HEK293 (cell line): ENCODE measurements around the gene CSKMT.
"Not testable (repeated sequence)": the region's sequence is repeated elsewhere in the genome, so short reads cannot be mapped to it uniquely, and the experiment has no call there.

ENCODE experiments used
- CTCF ChIA-PET: fragments of 350-600 bp; formaldehyde crosslinking; extraction: SDS; loops from one replicate; lab custom pipeline; 2021; ENCODE audit warnings: antibody characterized with exemption; lab: Yijun Ruan, JAX
- POLR2A ChIA-PET: fragments of 300-600 bp; formaldehyde crosslinking; extraction: SDS; loops from one replicate; lab custom pipeline; 2020; ENCODE audit warnings: antibody characterized with exemption, inconsistent platforms; lab: Yijun Ruan, JAX
- H3K27ac ChIP-seq: fragments of 200-500 bp; sonication (Bioruptor generic); 2 replicates; pipeline ENCODE4 v1.5.1; 2014; ENCODE audit warnings: low read depth, low read length, control low read depth, inconsistent platforms; ENCODE audit errors: extremely low read depth
- H3K36me3 ChIP-seq, 2 experiments: fragments of 200-500 bp in 1 of 2; sonication (Bioruptor generic) in 1 of 2; 1 replicate in 1 of 2; 2 replicates in 1 of 2; pipeline ENCODE4 v1.5.1; 2014 to 2017; ENCODE audit warnings: inconsistent platforms in 2 of 2, low read length in 2 of 2; ENCODE audit not compliant: control insufficient read depth in 2 of 2, insufficient read depth in 1 of 2
- H3K4me1 ChIP-seq: fragments of 200-500 bp; sonication (Bioruptor generic); 2 replicates; pipeline ENCODE4 v1.5.1; 2014; ENCODE audit warnings: mild to moderate bottlenecking, low read length, inconsistent platforms; ENCODE audit not compliant: control insufficient read depth, insufficient read depth
- H3K4me3 ChIP-seq: 2 replicates; pipeline ENCODE4 v1.5.1; 2011; ENCODE audit warnings: low read depth, mild to moderate bottlenecking, control low read depth, low read length, moderate library complexity
- H3K9me3 ChIP-seq: fragments of 200-500 bp; sonication (Bioruptor generic); 2 replicates; pipeline ENCODE4 v1.5.1; 2014; ENCODE audit warnings: low read depth, low read length, inconsistent platforms; ENCODE audit not compliant: control insufficient read depth, insufficient read depth
- GLI4 ChIP-seq: fragments of 450-650 bp; formaldehyde crosslinking; IDR thresholded peaks from 2 replicates; pipeline ENCODE4 v1.5.1; 2016; ENCODE audit warnings: missing biosample characterization, missing genetic modification characterization
- HOXD13 ChIP-seq: sonication (generic); formaldehyde crosslinking; IDR thresholded peaks from 2 replicates; pipeline ENCODE4 v1.8.0; 2022; ENCODE audit warnings: missing genetic modification reagents, borderline replicate concordance
- MEIS1 ChIP-seq: sonication (generic); formaldehyde crosslinking; IDR thresholded peaks from 2 replicates; pipeline ENCODE4 v1.8.1; 2022; ENCODE audit warnings: missing genetic modification reagents, mild to moderate bottlenecking, borderline replicate concordance
- ZBTB1 ChIP-seq: fragments of 450-650 bp; formaldehyde crosslinking; IDR thresholded peaks from 2 replicates; pipeline ENCODE4 v1.5.1; 2016; ENCODE audit warnings: missing biosample characterization, missing genetic modification characterization
- ZNF16 ChIP-seq: fragments of 450-650 bp; formaldehyde crosslinking; IDR thresholded peaks from 2 replicates; pipeline ENCODE4 v1.5.1; 2016; ENCODE audit warnings: low read depth, missing biosample characterization, missing genetic modification characterization
- ZNF23 ChIP-seq: fragments of 450-650 bp; formaldehyde crosslinking; IDR thresholded peaks from 2 replicates; pipeline ENCODE4 v1.5.1; 2016; ENCODE audit warnings: missing biosample characterization, missing genetic modification characterization, borderline replicate concordance
- ZNF292 ChIP-seq: fragments of 450-650 bp; formaldehyde crosslinking; IDR thresholded peaks from 2 replicates; pipeline ENCODE4 v1.5.1; 2016; ENCODE audit warnings: low read depth, missing biosample characterization, missing genetic modification characterization, borderline replicate concordance
- ZNF473 ChIP-seq: fragments of 450-650 bp; formaldehyde crosslinking; IDR thresholded peaks from 2 replicates; pipeline ENCODE4 v1.5.1; 2017; ENCODE audit warnings: missing biosample characterization, missing genetic modification characterization
- ZNF658 ChIP-seq: fragments of 450-650 bp; formaldehyde crosslinking; IDR thresholded peaks from 2 replicates; pipeline ENCODE4; 2016; ENCODE audit warnings: missing biosample characterization, missing genetic modification characterization
- ZNF670 ChIP-seq: fragments of 450-650 bp; formaldehyde crosslinking; IDR thresholded peaks from 2 replicates; pipeline ENCODE4 v1.5.1; 2016; ENCODE audit warnings: missing biosample characterization, missing genetic modification characterization, low read depth
- TF ChIP-seq, protein P1 (sequence below): fragments of 450-650 bp; formaldehyde crosslinking; IDR thresholded peaks from 2 replicates; pipeline ENCODE4 v1.5.1; 2017; ENCODE audit warnings: missing biosample characterization, missing genetic modification characterization
- TF ChIP-seq, protein P2 (sequence below): fragments of 450-650 bp; formaldehyde crosslinking; IDR thresholded peaks from 2 replicates; pipeline ENCODE4 v1.5.1; 2016; ENCODE audit warnings: missing biosample characterization, missing genetic modification characterization
- TF ChIP-seq, protein P3 (sequence below): IDR thresholded peaks from 2 replicates; pipeline ENCODE4 v1.6.1; 2011; ENCODE audit warnings: mild to moderate bottlenecking, low read depth, low read length, borderline replicate concordance
- TF ChIP-seq, protein P4 (sequence below): fragments of 450-650 bp; formaldehyde crosslinking; IDR thresholded peaks from 2 replicates; pipeline ENCODE4 v1.5.1; 2016; ENCODE audit warnings: missing biosample characterization, missing genetic modification characterization
- TF ChIP-seq, protein P5 (sequence below): fragments of 450-650 bp; formaldehyde crosslinking; IDR thresholded peaks from 2 replicates; pipeline ENCODE4 v1.5.1; 2016; ENCODE audit warnings: missing biosample characterization, missing genetic modification characterization, low read depth

Gene CSKMT

DNA sequence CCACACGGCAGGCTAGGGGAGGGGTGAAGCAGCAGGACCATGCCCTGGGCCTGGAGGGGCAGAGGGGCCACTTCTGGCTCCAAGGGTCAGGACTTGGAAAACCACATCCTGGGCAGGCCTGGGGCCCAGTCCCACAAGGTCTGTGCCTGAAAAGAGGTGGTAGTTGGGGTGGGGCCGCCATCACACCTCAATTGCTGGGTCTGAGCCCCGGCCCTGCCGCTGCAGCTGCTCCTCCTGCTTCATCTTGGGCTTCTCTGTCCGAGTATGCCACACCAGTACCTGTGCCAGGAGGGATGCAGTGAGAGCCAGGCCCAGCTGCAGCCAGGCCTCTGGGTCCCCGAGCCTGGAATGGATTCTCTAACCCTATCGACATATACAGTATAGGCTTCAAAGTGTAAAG is 49.6 kb upstream of the CSKMT start:
- Histone ChIP-seq H3K36me3 (peaks cover 0 to 35% of the 10 kb centered on the region in 2 experiments; a peak in 2 of 3 replicates), H3K9me3 (no peaks in the 10 kb centered on the region), H3K4me1 (no peaks in the 10 kb centered on the region)
- POLR2A ChIA-PET, result interaction anchor here (0.6 to 1.4 kb wide), 2 partner anchors 24 to 25 kb away, joined by 3 to 7 read pairs; partner anchors contain the start of gene TUT1
- TF ChIP-seq ZNF658 (tag by site-specific recombination), result no peak
- TF ChIP-seq, protein P1, sequence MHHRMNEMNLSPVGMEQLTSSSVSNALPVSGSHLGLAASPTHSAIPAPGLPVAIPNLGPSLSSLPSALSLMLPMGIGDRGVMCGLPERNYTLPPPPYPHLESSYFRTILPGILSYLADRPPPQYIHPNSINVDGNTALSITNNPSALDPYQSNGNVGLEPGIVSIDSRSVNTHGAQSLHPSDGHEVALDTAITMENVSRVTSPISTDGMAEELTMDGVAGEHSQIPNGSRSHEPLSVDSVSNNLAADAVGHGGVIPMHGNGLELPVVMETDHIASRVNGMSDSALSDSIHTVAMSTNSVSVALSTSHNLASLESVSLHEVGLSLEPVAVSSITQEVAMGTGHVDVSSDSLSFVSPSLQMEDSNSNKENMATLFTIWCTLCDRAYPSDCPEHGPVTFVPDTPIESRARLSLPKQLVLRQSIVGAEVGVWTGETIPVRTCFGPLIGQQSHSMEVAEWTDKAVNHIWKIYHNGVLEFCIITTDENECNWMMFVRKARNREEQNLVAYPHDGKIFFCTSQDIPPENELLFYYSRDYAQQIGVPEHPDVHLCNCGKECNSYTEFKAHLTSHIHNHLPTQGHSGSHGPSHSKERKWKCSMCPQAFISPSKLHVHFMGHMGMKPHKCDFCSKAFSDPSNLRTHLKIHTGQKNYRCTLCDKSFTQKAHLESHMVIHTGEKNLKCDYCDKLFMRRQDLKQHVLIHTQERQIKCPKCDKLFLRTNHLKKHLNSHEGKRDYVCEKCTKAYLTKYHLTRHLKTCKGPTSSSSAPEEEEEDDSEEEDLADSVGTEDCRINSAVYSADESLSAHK (tag by site-specific recombination), result no peak
- no peak for TF ChIP-seq MEIS1 (CRISPR knock-in tag)
- no peak for TF ChIP-seq ZNF292
- TF ChIP-seq, protein P2, sequence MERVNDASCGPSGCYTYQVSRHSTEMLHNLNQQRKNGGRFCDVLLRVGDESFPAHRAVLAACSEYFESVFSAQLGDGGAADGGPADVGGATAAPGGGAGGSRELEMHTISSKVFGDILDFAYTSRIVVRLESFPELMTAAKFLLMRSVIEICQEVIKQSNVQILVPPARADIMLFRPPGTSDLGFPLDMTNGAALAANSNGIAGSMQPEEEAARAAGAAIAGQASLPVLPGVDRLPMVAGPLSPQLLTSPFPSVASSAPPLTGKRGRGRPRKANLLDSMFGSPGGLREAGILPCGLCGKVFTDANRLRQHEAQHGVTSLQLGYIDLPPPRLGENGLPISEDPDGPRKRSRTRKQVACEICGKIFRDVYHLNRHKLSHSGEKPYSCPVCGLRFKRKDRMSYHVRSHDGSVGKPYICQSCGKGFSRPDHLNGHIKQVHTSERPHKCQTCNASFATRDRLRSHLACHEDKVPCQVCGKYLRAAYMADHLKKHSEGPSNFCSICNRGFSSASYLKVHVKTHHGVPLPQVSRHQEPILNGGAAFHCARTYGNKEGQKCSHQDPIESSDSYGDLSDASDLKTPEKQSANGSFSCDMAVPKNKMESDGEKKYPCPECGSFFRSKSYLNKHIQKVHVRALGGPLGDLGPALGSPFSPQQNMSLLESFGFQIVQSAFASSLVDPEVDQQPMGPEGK, result no peak
- TF ChIP-seq ZNF473 (tag by site-specific recombination), result no peak
- TF ChIP-seq, protein P3, sequence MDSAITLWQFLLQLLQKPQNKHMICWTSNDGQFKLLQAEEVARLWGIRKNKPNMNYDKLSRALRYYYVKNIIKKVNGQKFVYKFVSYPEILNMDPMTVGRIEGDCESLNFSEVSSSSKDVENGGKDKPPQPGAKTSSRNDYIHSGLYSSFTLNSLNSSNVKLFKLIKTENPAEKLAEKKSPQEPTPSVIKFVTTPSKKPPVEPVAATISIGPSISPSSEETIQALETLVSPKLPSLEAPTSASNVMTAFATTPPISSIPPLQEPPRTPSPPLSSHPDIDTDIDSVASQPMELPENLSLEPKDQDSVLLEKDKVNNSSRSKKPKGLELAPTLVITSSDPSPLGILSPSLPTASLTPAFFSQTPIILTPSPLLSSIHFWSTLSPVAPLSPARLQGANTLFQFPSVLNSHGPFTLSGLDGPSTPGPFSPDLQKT, result no peak
- no peak for TF ChIP-seq ZNF670 (tag by site-specific recombination)
- no peak for TF ChIP-seq ZNF23 (tag by site-specific recombination)
- TF ChIP-seq ZBTB1, result no peak
- TF ChIP-seq, protein P4, sequence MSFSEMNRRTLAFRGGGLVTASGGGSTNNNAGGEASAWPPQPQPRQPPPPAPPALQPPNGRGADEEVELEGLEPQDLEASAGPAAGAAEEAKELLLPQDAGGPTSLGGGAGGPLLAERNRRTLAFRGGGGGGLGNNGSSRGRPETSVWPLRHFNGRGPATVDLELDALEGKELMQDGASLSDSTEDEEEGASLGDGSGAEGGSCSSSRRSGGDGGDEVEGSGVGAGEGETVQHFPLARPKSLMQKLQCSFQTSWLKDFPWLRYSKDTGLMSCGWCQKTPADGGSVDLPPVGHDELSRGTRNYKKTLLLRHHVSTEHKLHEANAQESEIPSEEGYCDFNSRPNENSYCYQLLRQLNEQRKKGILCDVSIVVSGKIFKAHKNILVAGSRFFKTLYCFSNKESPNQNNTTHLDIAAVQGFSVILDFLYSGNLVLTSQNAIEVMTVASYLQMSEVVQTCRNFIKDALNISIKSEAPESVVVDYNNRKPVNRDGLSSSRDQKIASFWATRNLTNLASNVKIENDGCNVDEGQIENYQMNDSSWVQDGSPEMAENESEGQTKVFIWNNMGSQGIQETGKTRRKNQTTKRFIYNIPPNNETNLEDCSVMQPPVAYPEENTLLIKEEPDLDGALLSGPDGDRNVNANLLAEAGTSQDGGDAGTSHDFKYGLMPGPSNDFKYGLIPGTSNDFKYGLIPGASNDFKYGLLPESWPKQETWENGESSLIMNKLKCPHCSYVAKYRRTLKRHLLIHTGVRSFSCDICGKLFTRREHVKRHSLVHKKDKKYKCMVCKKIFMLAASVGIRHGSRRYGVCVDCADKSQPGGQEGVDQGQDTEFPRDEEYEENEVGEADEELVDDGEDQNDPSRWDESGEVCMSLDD (tag by site-specific recombination), result no peak
- TF ChIP-seq ZNF16 (tag by site-specific recombination), result no peak
- TF ChIP-seq HOXD13 (CRISPR knock-in tag), result no peak
- TF ChIP-seq, protein P5, sequence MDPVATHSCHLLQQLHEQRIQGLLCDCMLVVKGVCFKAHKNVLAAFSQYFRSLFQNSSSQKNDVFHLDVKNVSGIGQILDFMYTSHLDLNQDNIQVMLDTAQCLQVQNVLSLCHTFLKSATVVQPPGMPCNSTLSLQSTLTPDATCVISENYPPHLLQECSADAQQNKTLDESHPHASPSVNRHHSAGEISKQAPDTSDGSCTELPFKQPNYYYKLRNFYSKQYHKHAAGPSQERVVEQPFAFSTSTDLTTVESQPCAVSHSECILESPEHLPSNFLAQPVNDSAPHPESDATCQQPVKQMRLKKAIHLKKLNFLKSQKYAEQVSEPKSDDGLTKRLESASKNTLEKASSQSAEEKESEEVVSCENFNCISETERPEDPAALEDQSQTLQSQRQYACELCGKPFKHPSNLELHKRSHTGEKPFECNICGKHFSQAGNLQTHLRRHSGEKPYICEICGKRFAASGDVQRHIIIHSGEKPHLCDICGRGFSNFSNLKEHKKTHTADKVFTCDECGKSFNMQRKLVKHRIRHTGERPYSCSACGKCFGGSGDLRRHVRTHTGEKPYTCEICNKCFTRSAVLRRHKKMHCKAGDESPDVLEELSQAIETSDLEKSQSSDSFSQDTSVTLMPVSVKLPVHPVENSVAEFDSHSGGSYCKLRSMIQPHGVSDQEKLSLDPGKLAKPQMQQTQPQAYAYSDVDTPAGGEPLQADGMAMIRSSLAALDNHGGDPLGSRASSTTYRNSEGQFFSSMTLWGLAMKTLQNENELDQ (tag by site-specific recombination), result no peak
- TF ChIP-seq GLI4 (tag by site-specific recombination), result no peak
- TF ChIP-seq, all 188 proteins: peak for 0
- H3K27ac ChIP-seq, result no peak overlapping the region
- CTCF ChIA-PET, result no interaction called here
- H3K4me3 ChIP-seq, result no peak overlapping the region

DNA sequence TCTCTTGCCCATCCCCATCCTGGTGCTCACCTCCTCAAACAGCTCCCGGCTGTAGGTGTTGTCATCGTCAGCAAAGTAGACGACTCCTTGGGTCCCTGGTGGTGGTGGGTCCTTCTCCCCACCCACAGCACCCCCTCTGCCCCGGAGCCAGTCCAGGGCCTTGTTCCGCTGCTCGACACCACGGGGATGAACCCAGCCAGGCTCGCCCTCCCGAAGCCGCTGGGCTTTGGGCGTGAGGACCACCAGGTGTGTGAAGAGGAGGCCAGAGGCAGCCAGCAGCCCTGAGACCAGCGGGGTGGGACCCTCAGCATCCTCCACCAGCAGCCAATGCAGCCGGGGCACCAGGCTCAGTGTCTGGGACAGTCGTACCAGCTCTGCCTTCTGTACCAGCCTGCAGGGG is 48.2 kb upstream of the CSKMT start:
- H3K36me3 ChIP-seq, result peaks cover 0 to 34% of the 10 kb centered on the region in 2 experiments; a peak in 2 of 3 replicates
- H3K4me3 ChIP-seq, H3K9me3 ChIP-seq, H3K4me1 ChIP-seq, H3K27ac ChIP-seq: not testable (repeated sequence)
- CTCF ChIA-PET, result interaction anchor here (0.6 kb wide), 1 partner anchor 235 kb away, joined by 3 read pairs; no protein-coding TSS in a partner anchor
- POLR2A ChIA-PET, result interaction anchor here (1.3 to 1.6 kb wide), 2 partner anchors 15 to 55 kb away, joined by 5 to 7 read pairs; partner anchors contain the start of genes LBHD1, MTA2 and UQCC3
